CD4-positive, alpha-beta T cell treated with Interferon gamma for 1 hour (primary cell): ENCODE measurements around the gene RHOT1.
"Not testable (repeated sequence)": the region's sequence is repeated elsewhere in the genome, so short reads cannot be mapped to it uniquely, and the experiment has no call there.

Experiments
- DNase-seq: peaks from one replicate; pipeline ENCODE4 v3.0.0-alpha.2; 2020

Gene RHOT1

DNA sequence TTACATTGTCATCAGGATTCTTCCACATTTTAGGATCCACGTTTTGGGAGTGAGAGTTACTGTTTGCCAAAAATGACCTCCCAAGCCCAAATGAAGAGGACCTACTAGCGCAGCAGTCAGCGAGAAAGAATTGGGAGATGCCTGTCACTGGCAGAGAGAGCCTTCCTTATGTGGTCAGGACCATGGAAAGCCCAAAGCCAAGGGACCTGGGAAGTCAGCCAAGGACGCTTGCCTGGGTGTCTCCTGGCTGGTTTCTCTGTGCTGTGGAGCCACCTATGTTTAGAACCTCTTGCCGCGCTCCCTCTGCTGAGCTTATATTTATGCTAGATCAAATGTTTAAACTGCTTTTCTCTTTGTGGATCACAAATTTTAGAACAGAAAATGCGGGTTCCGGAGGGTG, 98.4 kb downstream of the RHOT1 start:
- DNase-seq = no peak

DNA sequence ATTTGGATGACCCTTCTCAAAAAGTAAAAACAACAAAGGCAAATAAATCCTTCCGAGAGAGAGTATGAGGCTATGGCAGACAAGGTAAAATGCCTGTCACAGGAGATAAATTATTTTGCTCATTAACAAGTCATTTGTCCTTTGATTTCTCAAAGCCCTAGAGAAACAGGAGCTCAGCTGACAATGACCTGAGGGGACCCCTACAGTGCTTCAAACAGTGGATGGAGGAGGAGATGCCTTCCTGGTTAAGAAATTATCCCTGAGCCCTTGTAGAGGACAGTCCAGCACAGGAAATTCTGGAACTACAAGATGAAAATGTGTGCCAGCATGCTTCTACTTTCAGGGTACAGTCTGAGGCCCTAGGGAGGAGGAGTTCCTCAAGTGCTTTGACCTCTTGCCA, 99.3 kb downstream of the RHOT1 start:
- DNase-seq = no peak

DNA sequence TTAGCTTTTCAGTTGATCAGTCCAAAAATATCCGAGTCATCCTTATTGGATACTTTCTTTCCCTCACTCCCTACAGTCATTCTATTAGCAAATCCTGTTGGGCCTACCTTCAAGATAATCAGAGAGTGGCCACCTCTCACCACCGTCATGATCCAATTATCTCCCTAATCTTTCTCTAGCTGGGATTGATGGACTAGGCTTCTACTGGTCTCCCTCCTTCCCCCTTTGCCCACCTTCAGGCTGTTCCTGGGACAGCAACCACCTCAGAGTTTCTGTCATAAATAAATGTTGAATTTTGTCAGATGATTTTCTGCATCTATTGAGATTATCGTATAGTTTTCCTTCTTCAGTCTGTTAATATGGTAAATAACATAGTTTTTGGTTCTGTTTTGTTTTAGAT, 107.2 kb downstream of the RHOT1 start:
- DNase-seq = no peak

DNA sequence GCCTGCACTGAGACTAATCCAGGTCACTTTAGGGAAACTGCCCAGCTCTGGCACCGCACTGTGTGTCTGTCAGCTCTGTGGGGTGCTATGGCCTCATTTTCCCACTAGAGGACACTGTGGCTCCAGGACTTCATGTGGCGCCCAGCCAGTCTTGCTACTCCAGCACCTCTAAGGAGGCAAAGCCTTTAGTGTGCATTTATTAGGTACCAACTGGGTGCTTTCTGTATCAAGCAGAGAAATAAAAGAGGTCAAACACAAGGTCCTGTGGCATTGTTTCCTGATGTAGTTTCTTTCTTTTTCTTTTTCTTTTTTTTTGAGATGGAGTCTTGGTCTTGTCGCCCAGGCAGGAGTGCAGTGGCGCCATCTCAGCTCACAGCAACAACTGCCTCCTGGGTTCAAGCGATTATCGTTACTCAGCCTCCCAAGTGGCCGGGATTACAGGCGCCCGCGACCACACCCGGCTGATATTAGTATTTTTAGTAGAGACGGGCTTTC, 110.9 kb downstream of the RHOT1 start:
- DNase-seq = peak; percentile 64

DNA sequence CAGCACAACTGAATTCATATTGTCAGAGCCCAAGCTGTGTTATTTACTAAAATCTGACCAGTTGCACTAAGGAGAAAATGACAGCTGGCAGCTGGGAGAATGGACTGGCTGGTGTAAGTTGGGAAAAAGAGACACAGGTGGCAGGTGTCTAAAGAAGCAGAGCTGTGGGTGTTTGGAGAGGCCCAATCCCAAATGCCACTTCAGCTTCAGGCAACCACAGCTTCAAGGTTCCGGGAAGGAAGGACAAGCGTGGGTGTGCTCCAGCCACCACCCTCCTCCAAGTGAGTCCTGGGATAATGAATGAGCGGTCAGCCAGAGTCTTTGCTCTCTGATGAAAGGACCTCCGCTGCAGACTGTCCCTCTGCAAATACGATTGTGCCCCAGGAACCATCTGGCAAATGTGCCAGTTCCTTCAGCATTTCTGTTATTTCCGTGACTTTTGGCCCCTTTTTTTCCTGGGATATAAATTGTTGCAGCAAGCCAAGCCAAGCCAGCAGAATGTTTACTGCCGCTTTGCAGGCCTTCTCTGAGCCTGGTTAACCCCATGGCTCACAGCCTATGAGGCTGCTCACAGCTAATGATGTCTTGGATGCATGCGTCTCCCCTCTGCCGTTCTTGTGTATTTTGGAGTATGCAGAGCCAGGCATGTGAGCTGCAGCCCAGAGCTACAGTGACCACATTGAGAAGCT, 113.9 kb downstream of the RHOT1 start:
- no peak for DNase-seq

DNA sequence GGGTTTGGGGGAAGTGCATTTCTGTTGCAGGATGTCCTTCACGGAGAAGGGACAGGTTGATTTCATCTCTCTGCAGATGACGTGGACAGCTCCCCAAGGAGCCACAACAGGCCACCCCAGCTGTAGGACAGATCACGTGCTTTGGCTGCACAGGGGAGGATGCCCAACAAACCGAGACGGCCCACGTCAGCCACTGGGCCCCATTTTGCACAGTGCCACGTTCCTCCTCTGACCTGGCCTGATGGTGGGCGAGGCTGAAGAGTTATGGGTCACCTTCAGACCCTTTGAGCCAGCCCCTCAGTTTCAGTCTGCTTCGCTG, 114.4 kb downstream of the RHOT1 start:
- no peak for DNase-seq

DNA sequence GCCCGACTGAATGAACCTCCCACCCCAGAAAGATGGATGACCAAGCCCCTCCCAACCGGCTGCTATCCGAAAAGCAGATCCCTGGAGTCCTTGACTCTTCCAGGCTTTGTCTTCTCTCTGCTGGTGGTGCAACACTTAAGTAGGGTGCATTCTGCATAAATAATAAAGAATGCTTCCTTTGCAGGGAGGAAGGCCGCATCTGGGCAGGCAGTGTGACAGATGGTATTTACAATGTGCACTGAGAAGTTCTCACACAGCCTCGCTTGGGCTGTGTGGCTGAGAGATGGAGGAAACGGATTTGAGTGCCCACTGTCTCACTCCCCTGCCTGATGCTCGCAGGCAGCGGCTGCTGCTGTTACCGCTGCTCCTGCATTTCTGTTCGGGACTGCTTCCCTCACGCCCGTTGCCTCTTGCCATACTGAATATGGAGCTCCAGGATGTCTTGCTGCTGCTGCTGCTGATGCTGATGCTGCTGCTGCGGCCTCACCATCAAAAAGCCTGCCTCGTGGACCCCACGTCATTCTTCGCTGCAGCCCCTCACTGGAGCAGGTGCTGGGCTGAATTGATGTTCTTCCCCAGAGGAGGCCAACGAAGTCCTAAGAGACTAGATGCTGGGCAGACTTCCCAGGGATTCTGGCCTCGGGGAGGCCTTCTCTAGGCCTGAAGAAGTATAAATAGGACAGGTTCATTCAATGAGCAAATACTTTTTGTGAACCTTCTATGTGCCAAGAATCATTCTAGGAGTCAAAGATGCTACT, 116.3 kb downstream of the RHOT1 start:
- no peak for DNase-seq

DNA sequence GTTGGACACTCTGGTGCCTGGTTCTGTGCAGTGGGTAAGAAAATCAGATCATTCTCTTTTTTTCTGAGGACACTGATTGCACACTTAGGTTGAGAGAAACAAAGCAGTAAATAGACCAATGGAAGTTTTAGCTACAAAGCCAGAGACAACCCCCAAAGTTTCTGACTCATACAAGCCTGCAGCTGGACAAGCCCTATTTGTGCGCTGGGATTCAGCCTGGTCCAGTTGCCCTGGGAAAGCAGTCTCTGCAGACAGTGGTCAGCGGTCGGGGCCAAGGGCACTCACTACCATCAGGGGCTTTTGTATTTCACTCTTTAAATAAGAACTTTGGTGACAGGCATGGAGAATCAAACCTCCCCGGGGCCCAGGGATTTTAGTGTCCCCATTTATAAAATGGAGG, 117.3 kb downstream of the RHOT1 start:
- no peak for DNase-seq

DNA sequence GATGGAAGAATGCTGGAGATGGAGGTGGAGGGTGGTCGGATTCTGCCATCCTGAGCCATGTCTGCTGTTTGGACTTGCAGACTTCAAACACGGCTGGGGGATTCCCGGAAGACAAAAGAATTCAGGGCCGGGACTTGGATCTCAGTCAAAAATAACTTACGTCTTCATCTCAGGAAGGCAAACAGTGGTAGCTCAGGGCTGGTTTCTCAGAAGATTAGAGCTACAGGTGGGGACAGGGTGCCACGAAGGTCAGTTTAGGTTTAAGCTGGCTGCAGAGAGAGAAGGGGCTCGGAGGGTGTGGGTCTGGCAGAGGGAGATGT, 119.1 kb downstream of the RHOT1 start:
- DNase-seq = no peak

DNA sequence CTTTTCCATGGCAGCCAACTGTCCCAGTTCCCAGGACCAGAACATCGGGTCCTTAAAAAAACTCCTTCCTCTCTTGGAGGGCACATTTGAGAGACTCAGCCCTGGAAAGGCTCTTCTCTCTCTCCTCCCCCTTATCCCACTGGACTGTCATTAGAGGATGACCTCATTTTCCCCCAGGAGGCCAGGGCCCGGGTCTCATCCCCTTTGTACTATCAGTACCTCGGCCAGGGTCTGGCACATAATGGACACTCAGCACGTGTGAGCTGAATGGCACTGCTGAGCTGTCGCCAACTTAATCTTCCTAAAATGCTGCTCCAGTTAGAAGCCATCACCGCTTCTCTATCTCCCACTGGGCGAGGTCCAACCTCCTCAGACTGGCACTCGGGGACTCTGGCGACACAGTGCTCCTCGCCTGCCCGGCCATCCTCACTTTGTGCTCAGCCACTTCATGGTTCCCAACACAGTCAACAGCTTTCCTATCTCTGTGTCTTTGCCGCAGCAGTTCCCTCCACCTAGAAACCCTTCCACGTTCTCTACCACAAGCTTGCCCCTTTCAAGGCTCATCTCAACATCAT, 119.7 kb downstream of the RHOT1 start:
- DNase-seq = no peak

DNA sequence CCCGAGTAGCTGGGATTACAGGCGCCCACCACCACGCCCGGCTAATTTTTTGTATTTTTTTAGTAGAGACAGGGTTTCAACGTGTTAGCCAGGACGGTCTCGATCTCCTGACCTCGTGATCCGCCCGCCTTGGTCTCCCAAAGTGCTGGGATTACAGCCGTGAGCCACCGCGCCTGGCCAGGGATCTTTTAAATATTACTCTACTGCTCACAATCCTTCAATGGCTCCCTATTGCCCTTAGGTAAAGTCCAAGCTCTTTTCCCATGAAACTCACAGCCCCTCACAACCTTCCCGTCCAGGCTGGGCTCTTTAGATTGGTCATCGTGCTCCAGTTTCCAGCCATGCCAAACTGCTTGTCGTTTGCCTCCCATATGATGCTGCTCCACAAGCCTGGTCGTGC, 121.2 kb downstream of the RHOT1 start:
- DNase-seq = not testable (repeated sequence)

DNA sequence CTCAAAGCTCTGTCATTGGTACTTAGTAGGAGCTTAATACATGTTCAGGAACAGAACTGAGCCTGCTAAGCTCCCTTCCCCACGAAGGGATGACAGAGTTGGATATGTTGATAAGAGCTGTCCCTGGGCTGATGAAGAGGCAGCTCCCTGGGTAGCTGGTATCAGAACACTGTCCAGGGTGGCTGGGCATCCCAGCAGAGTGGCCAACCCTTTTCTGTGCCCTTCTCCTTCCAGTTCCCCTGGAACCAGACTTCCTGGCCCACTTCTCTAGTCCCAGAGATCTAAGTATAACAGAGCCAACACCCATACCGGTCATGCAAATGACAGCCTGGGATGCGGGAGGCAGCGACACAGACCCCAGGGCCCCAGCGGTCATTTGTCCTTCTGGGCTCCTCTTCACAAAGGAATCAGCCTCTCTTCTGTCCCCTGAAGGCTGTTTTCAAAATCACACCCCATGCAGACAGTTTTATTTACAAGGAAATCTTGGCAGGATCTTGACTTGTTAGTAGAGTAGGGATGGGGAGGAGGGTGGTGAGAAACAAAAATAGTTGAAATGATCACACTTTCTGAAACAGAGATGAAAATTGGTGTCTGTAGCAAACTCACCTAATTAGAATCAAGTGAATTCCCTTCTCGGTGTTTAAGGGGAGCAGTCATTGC, 122.0 kb downstream of the RHOT1 start:
- DNase-seq = no peak

DNA sequence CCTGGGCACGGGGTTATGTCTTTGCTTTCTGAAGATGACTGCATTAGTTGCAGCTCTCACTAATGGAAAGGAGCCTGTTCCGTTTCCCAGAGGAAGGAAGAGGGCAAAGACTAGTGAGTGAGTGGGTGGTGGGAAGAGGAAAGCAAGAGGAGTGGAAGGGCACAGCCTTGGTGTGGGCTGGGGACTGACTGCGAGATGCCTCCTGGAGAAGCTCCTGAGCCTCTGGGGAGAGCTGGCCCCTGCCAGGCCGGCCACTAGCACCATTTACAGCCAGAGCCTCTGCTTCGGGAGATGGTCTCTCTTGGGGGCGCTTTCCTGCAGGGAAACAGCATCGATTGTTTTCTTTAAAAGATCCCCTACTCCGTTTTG, 122.5 kb downstream of the RHOT1 start:
- DNase-seq = no peak

DNA sequence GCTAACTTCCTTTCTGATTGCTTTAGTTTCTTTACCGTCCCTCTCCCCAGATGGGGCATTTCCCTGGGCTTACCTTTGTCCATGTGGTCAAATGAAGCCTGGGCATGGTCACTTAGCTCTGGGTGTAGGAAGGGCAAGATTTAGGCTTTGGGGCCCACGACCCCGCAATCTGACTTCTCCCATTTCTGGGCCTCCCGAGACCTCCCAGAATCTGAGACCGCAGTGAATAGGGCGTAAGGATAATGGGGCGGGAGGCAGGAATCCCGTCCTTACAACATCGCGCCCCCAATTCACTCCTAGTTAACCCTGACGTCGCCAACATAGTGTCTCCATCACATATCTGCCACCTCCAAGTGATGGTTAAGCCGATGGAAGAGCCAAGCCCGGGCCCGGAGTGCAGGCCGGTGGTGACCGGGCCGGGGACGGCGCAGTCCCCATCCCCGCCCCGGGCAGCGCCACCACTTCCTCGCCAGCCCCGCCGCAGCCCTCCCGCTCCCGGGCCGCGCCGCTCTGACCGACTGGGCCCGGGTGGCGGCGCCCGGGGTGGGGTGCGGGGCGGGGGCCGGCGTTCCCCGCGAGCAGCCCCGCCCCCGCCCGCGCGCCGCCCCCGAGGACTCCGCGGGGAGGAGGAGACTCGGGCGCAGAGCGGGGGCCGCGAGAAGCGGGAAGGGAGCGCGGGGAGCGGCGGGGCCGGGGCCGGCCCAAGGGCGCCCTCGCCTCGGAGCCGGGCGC, 123.1 kb downstream of the RHOT1 start, which contains the start of gene RHBDL3:
RHBDL3 (plus strand) TSS at position 641 of the 732 bp plus-strand sequence. CDS start 358 bp downstream, outside the sequence.
- peak; percentile 9 for DNase-seq

DNA sequence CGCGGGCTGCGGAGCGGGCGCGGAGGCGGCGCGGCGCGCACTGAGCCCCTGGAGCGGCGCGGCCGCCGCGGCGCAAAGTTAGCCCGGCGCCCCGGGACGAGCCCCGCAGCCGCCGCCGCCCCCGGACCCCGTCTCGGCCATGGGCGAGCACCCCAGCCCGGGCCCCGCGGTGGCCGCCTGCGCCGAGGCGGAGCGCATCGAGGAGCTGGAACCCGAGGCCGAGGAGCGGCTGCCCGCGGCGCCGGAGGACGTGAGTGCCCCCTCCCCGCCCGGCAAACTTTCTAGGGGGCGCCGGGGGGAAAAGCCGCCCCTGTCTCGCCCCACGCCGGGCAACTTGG, 123.7 kb downstream of the RHOT1 start:
- no peak for DNase-seq

DNA sequence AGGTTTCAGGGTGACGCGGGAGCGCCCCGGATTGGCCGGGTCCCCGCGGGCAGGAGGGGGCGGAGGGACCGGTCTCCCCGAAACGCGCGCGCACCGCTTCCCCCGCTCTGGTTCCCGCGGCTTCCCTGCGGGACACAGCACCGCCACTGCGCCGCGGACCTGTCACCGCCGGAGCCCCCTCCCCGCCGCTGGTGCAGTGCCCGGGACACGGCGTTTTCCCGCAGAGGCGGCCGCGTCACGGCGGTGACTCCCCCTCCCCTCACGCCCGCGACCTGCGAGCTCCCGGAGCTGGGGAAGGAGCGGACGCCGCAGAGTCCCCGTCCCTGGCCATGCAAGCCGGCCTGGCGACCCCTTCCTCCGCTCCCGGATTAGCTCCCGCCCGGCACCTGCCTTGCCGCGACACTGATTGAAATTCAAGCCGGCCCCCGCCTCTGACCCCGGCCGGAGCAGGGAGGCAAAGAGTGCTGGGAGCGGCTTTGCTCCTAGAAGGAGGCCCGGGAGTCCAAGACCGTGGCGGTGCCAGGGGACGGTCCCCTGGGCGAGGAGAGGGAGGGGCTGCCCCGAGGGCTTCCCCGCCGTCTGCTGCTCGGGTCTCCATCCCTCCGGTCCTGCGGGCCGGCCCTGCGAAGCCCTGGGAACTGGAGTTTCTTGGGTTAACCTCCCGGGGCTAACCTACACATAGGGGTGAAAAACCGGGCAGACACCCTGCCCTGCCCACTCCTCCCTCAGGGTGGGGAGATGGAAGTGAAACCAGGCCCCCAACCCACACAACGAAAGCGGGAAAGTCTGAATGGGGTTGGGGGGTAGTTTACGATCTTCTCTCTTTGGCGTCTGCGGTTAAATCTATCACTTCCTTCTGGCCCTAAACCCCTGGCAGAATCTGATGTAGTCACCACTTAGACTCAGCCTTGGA, 124.3 kb downstream of the RHOT1 start:
- DNase-seq = no peak

DNA sequence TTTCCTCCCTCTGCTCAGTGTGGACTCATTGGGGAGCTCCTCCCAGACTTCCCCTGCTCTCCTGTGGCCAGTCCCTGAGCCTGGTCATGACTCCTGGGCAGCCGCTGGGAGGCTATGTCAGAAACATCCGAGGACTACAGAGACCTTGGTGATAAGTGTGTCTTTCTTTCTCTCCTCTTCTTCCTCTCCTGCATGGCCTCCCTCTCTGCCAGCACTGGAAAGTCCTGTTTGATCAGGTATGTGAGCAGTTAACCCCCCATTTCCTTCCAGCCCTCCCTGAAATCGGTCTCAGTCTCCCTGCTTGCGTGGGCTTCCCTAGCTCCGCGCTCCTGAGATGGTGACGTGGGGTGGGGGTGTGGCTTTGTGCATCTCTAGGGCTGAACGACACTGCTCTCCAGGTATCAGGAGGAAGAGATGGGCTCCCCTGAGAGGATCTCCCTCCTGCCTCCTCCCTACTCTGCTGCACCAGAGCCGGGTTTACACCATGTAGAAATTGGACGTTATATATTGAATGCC, 125.4 kb downstream of the RHOT1 start:
- no peak for DNase-seq

DNA sequence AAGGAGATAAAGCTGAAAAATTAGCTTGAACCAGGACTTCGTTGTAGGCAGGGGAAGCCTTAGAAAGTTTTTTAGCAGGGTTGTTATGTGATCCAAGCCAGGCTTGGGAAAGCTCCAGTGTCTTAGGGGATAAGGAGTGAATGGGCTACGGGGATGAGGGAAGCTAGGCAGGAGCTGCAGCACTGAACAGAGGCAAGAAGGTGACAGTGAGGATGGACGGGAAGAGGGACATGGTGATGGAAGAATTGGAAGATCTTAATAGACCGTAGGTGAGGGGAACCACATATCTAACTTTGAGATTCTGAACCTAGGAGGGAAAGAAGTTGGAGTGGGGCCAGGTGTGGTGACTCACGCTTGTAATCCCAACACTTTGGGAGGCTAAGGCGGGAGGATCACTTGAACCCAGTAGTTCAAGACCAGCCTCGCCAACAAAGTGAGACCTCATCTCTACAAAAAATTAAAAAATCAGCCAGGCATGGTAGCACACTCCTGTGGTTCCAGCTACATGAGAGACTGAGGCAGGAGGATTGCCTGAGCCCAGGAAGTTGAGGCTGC, 126.5 kb downstream of the RHOT1 start:
- no peak for DNase-seq

DNA sequence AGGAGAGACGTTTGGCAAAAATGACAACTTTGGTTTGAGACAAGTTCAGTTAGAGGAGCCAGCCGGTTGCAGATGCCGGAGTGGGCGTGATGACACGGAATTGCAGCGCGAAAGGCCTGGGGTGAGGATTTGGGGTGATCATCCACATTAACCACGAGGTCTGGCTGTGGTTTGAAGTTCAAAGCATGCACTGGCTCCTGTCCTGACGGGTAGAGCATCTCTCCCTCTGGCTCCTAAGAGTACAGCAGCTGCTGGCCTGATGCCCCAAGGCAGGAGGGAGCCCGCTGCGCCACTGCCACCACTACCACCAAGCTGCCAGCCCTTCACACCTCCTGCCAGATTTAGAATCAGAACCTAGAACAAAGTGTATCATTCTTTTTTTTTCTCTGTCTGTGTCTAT, 127.1 kb downstream of the RHOT1 start:
- no peak for DNase-seq

DNA sequence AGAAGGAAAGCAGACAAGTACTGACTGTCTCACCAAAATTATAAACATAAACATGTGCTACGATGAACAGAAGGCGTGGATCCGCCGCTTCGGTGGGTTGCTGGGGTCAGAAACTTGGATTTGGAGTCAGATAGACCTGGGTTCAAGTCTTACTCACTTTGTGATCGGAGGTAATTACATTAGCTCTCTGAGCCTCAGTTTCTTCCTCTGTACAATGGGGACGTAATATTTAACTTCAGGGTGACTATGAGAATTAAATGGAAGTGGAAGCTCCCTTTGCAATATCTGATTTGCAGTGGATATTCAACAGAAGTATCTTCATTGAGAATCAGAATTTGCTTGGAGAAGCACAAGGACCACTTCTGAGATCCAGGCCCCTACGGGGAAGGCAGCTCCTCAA, 129.5 kb downstream of the RHOT1 start:
- no peak for DNase-seq

DNA sequence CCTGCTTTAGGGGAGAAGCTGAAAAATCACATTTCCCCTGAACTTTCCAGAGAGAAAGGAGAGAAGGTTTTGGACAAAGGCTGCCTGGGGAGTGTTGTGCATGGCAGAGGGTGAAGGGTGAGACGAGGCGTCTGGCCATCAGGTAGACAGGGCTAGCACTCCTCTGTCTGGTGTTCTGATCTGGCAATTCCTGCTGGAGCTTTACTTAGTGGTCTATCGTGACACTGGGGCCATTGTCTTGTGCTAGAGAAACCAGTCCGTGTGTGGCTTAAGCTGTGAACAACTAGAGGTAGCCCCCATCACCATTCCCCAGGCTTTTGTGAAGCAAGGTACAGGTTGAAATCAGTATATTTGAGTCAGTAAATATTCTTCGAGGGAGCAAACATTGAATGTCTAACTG, 131.8 kb downstream of the RHOT1 start:
- DNase-seq = no peak

DNA sequence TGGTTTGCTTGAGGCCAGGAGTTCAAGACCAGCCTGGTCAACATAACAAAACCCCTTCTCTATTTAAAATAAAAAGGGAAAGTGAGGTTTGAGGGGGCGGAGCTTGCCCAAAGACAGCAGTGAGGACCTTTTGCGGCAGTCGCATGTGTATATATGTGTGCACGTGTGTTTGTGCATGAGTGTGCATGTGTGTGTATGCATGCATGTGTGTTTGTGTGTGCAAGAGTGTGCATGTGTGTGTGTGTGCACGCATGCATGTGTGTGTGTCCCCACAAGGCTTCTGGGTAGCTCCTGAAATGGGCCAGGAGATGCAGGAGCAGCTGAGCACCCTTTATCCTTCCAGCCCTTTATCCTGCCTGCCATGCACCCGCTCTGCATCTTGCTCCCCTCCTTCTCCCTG, 132.3 kb downstream of the RHOT1 start:
- no peak for DNase-seq
